ENCODE results near the gene GUCA1A. TPM values are rescaled to one million over a fixed set of nuclear protein-coding genes. Genes with fewer than 3 reads are reported as not detected.
"Not testable (repeated sequence)": the region's sequence is repeated elsewhere in the genome, so short reads cannot be mapped to it uniquely, and the experiment has no call there.

Gene GUCA1A
- total RNA-seq, 1 donor from 2014 or later: 0.21 TPM

DNA sequence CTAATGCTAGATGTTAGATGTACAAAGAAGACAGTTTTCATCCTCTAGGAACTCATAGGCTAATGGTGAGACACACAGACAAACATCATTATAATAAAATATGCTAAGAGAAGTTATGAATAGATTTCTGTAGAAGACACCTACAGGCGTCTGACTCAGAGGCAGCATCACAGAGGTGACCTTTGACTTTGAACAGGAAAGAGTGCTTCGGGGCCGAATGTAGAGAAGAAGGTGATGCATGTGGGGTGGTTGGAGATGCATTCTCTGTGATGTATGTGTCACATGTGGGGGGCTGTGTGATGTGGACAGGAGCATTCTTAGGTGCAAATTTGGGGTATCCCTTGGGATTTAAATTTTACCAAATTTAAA, 6.8 kb downstream of the GUCA1A start:
- Histone ChIP-seq H3K9me3 (no peaks in the 10 kb centered on the region), H3K27me3 (no peaks in the 10 kb centered on the region), H3K4me3 (no peak overlapping the region), H3K36me3 (no peaks in the 10 kb centered on the region), H3K4me1 (no peaks in the 10 kb centered on the region), H3K27ac (no peak overlapping the region)
- TF ChIP-seq, protein P1, sequence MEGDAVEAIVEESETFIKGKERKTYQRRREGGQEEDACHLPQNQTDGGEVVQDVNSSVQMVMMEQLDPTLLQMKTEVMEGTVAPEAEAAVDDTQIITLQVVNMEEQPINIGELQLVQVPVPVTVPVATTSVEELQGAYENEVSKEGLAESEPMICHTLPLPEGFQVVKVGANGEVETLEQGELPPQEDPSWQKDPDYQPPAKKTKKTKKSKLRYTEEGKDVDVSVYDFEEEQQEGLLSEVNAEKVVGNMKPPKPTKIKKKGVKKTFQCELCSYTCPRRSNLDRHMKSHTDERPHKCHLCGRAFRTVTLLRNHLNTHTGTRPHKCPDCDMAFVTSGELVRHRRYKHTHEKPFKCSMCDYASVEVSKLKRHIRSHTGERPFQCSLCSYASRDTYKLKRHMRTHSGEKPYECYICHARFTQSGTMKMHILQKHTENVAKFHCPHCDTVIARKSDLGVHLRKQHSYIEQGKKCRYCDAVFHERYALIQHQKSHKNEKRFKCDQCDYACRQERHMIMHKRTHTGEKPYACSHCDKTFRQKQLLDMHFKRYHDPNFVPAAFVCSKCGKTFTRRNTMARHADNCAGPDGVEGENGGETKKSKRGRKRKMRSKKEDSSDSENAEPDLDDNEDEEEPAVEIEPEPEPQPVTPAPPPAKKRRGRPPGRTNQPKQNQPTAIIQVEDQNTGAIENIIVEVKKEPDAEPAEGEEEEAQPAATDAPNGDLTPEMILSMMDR (IDR thresholded peaks at IDR 0.05): no peak
- DNase-seq (ENCODE audit: low spot score in 2 of 2): no peak
- intact Hi-C loops (cut with DNase I): no loop called here

DNA sequence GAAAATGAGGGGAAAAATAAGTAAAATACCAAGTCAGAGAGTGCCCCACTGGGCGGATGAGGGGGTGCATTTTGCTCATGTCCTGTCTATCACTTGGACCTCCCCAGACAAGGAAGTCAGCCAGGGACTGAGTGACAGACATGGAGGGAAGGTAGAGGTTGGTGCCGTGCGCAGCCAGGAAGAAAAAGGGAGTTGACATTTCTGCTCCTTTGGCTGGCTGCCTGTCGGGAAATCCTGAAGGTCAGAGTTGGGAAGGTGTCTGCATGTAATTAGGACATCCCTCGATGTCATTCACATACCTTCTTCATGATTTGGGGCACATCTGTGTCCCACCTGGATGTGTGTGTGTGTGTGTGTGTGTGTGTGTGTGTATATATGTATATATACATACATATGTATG, 8.9 kb downstream of the GUCA1A start:
- no peaks in the 10 kb centered on the region for H3K36me3 ChIP-seq
- no peak for DNase-seq (ENCODE audit: low spot score in 2 of 2)
- H3K9me3 ChIP-seq: no peaks in the 10 kb centered on the region
- TF ChIP-seq, protein P1 (IDR thresholded peaks at IDR 0.05): no peak
- H3K4me1 ChIP-seq: no peaks in the 10 kb centered on the region
- intact Hi-C loops (cut with DNase I): no loop called here
- no peaks in the 10 kb centered on the region for H3K27me3 ChIP-seq
- no peak overlapping the region for H3K4me3 ChIP-seq
- H3K27ac ChIP-seq: no peak overlapping the region

DNA sequence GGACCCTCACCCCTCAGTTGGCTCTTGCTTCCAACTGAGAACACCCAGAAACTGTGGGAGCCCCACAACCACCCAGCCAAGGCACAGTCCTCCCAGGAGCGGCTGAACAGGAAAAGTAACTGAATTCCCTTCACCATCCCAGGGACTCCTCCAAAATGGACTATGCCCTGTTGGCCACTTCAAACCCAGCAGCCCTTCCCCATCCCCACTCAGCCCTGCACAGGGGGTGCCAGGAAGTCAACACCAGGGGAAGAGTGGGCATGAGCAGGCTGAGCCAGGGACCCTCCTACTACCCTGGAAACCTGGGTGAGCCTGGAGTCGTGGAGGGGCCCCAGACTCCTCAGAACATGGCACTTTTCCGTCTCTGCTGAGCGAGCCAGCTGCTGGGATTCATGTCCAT, 11.3 kb downstream of the GUCA1A start:
- Histone ChIP-seq H3K4me1 (no peaks in the 10 kb centered on the region), H3K36me3 (no peaks in the 10 kb centered on the region), H3K9me3 (no peaks in the 10 kb centered on the region), H3K4me3 (no peak overlapping the region), H3K27ac (no peak overlapping the region), H3K27me3 (no peaks in the 10 kb centered on the region)
- intact Hi-C loops (cut with DNase I): no loop called here
- DNase-seq (ENCODE audit: low spot score in 2 of 2): no peak
- TF ChIP-seq, protein P1 (IDR thresholded peaks at IDR 0.05): no peak

DNA sequence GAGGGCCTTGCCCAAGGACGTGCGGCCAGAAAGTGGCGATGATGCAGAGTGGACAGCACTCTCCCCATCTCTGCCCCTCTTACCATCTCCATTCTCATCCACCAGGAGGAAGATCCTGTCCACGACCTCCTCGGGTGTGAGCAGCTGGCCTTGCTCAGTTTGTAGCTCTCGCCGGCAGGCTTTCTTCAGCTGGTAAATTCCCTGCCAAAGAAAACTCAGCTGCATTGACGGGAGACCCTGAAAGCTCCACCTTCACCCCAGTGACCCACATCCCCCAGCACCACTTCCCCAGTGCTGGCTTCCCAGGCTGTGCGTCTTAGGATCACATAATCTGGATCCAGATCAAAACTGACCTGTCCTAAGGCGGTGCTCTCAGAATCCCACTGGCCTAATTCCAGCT, 12.4 kb downstream of the GUCA1A start:
- DNase-seq (ENCODE audit: low spot score in 2 of 2): no peak
- TF ChIP-seq, protein P1 (IDR thresholded peaks at IDR 0.05): no peak

DNA sequence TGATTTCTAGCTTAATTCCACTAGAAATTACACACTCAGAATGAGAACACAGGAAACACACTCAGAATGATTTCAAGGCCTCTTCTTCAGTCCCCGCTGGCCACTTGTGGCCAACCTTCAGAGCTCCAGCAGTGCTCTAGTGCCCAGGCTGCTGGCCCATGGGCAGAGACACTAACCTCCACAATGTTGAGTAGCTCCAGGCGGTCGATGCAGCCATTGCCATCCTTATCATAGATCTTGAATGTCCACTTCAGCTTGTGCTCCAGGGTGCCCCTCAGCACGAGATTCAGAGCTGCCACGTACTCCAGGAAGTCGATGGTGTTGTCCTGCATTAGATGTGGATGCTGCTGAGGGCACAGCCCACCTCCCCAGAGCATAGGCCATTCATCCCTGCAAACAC, 15.2 kb downstream of the GUCA1A start:
- TF ChIP-seq, protein P1 (IDR thresholded peaks at IDR 0.05): no peak
- Histone ChIP-seq H3K36me3 (no peaks in the 10 kb centered on the region), H3K27me3 (no peaks in the 10 kb centered on the region), H3K4me3 (no peak overlapping the region), H3K9me3 (no peaks in the 10 kb centered on the region), H3K27ac (no peak overlapping the region), H3K4me1 (no peaks in the 10 kb centered on the region)
- intact Hi-C loops (cut with DNase I): no loop called here
- no peak for DNase-seq (ENCODE audit: low spot score in 2 of 2)

More for the DNA sequence above, 12.4 kb downstream of the GUCA1A start:
- Histone ChIP-seq H3K4me1 (no peaks in the 10 kb centered on the region), H3K27me3 (no peaks in the 10 kb centered on the region), H3K36me3 (no peaks in the 10 kb centered on the region), H3K27ac (no peak overlapping the region), H3K4me3 (no peak overlapping the region), H3K9me3 (no peaks in the 10 kb centered on the region)
- intact Hi-C loops (cut with DNase I): no loop called here

DNA sequence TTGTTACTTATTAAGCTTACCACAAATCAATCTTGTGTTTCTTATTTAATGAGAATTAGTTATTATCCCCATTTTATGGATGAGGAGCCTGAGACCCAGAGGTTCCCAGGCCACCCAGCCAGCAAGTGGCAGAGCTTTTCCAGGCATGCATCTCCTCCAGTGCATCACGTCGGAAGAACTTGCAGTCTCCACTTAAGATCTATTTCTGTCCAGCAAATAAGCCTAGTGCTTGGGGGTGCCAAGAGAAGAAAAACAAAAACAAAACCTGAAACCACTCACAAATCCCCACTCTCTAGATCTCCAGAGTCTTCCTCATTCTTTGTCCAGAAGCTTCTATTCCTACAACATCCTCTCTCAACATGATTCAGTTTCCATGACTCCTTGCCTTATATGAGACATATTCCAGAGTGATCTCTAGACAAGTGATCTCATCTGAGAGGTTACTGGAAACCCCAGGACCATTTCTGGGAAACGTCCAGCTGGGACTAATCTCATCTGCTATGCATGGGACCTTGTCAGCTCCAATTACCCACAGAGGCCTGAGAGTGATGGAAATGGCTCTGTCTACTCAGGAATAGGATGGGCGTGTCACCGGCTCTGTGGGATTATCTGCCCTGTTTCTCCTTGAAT, 17.5 kb downstream of the GUCA1A start:
- intact Hi-C loops (cut with DNase I): no loop called here
- H3K36me3 ChIP-seq: no peaks in the 10 kb centered on the region
- no peaks in the 10 kb centered on the region for H3K27me3 ChIP-seq

DNA sequence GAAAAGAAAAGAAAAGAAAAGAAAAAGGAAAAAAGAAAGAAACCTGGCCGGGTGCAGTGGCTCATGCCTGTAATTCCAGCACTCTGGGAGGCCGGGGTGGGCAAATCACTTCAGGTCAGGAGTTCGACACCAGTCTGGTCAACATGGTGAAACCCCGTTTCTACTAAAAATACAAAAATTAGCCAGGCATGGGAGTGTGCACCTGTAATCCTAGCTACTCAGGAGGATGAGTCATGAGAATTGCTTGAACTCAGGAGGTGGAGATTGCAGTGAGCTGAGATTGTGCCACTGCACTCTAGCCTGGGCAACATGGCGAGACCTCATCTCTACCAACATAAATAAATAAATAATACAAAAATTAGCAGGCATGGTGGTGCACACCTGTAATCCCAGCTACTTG, 19.2 kb downstream of the GUCA1A start:
- H3K4me1 ChIP-seq; H3K9me3 ChIP-seq; intact Hi-C loops (cut with DNase I): not testable (repeated sequence)

More for the DNA sequence above, 17.5 kb downstream of the GUCA1A start:
- no peak overlapping the region for H3K27ac ChIP-seq
- DNase-seq (ENCODE audit: low spot score in 2 of 2): no peak
- TF ChIP-seq, protein P1 (IDR thresholded peaks at IDR 0.05): no peak
- H3K4me1 ChIP-seq: no peaks in the 10 kb centered on the region
- H3K9me3 ChIP-seq: no peaks in the 10 kb centered on the region
- no peak overlapping the region for H3K4me3 ChIP-seq

More for the DNA sequence above, 19.2 kb downstream of the GUCA1A start:
- H3K36me3 ChIP-seq; H3K27me3 ChIP-seq; H3K27ac ChIP-seq; DNase-seq (ENCODE audit: low spot score in 2 of 2); H3K4me3 ChIP-seq: not testable (repeated sequence)
